WI38 (cell line): ENCODE results near the gene DNAI1.

Source experiments
- H3K4me3 ChIP-seq: 2 replicates; pipeline ENCODE4 v1.5.1; 2011; ENCODE audit warnings: low read depth, mild to moderate bottlenecking, control low read depth, low read length
- CTCF ChIP-seq: IDR thresholded peaks from 2 replicates; pipeline ENCODE4 v1.5.1; 2012; ENCODE audit warnings: low read depth, mild to moderate bottlenecking, control low read depth, low read length

The DNAI1 gene

GRCh38 chr9:34490760-34491159 is 32.2 kb downstream of the DNAI1 start:
- H3K4me3 ChIP-seq = no peak overlapping the region
- no peak for TF ChIP-seq CTCF

- no peak for TF ChIP-seq CTCF
- H3K4me3 ChIP-seq = no peak overlapping the region
Measured at GRCh38 chr9:34491596-34491995, 33.0 kb downstream of the DNAI1 start.

- TF ChIP-seq CTCF = no peak
- H3K4me3 ChIP-seq = no peak overlapping the region
Measured at GRCh38 chr9:34492051-34492450, 33.4 kb downstream of the DNAI1 start.

GRCh38 chr9:34493972-34494535 is 35.4 kb downstream of the DNAI1 start:
- TF ChIP-seq CTCF = no peak
- no peak overlapping the region for H3K4me3 ChIP-seq

- TF ChIP-seq CTCF = no peak
- no peak overlapping the region for H3K4me3 ChIP-seq
Measured at GRCh38 chr9:34496149-34496712, 37.6 kb downstream of the DNAI1 start.

GRCh38 chr9:34498553-34498952 is 39.9 kb downstream of the DNAI1 start:
- no peak overlapping the region for H3K4me3 ChIP-seq
- no peak for TF ChIP-seq CTCF

GRCh38 chr9:34499076-34499475 is 40.5 kb downstream of the DNAI1 start:
- no peak for TF ChIP-seq CTCF
- H3K4me3 ChIP-seq = no peak overlapping the region
